Panc1 (cell line): ENCODE measurements around the gene PDCD2L.

Experiments
- POLR2AphosphoS5 ChIP-seq: IDR thresholded peaks from 2 replicates; pipeline ENCODE4 v1.6.1; 2012; ENCODE audit warnings: mild to moderate bottlenecking, low read depth, low read length, moderate library complexity
- TF ChIP-seq, protein P1 (sequence below): fragments of 450-650 bp; IDR thresholded peaks from 2 replicates; pipeline ENCODE4 v1.5.1; 2017; ENCODE audit warnings: mild to moderate bottlenecking

- TF ChIP-seq, protein P1, sequence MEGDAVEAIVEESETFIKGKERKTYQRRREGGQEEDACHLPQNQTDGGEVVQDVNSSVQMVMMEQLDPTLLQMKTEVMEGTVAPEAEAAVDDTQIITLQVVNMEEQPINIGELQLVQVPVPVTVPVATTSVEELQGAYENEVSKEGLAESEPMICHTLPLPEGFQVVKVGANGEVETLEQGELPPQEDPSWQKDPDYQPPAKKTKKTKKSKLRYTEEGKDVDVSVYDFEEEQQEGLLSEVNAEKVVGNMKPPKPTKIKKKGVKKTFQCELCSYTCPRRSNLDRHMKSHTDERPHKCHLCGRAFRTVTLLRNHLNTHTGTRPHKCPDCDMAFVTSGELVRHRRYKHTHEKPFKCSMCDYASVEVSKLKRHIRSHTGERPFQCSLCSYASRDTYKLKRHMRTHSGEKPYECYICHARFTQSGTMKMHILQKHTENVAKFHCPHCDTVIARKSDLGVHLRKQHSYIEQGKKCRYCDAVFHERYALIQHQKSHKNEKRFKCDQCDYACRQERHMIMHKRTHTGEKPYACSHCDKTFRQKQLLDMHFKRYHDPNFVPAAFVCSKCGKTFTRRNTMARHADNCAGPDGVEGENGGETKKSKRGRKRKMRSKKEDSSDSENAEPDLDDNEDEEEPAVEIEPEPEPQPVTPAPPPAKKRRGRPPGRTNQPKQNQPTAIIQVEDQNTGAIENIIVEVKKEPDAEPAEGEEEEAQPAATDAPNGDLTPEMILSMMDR, result no peak
- no peak for TF ChIP-seq POLR2AphosphoS5
These were observed 11.2 kb upstream of the PDCD2L start for GRCh38 chr19:34393031-34393430.
